Neural progenitor cell (in vitro differentiated cells): ENCODE measurements around the gene GMDS.

Experiments used
- EZH2 ChIP-seq: fragments of 200-600 bp; sonication (generic); IDR thresholded peaks from 2 replicates; pipeline ENCODE4 v1.6.1; 2017; ENCODE audit warnings: antibody characterized with exemption, mild to moderate bottlenecking, moderate library complexity
- TF ChIP-seq, protein P1 (sequence below): fragments of 200-600 bp; sonication (generic); IDR thresholded peaks from 2 replicates; pipeline ENCODE4 v1.5.1; 2017; ENCODE audit warnings: antibody characterized with exemption, mild to moderate bottlenecking

DNA sequence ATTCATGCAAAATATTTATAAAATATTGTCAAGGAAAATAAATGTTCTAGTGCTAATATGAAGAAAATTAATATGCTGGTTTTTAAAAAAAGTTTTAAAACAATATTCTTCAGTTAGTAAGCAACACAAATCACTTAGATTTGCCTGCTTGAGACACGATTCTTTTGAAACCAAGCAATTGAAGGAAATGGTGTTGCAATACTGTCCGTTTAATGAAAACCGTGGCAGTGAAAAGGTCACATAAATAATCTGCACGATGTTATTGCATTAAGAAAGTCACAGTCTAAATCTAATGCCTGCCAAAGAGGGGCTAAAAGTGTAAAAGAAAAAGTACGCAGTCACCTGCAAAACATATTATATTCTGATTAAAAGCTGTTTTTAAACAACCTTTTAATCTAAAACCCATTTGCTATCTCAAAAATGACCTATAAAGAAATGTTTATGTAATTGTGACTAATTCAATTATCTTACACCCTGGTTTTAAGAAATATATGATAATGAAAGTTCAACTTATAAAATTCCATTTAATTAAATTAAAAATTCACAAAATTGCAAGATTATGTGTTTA lies 143.0 kb downstream of the GMDS start:
- TF ChIP-seq, protein P1, sequence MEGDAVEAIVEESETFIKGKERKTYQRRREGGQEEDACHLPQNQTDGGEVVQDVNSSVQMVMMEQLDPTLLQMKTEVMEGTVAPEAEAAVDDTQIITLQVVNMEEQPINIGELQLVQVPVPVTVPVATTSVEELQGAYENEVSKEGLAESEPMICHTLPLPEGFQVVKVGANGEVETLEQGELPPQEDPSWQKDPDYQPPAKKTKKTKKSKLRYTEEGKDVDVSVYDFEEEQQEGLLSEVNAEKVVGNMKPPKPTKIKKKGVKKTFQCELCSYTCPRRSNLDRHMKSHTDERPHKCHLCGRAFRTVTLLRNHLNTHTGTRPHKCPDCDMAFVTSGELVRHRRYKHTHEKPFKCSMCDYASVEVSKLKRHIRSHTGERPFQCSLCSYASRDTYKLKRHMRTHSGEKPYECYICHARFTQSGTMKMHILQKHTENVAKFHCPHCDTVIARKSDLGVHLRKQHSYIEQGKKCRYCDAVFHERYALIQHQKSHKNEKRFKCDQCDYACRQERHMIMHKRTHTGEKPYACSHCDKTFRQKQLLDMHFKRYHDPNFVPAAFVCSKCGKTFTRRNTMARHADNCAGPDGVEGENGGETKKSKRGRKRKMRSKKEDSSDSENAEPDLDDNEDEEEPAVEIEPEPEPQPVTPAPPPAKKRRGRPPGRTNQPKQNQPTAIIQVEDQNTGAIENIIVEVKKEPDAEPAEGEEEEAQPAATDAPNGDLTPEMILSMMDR = no peak
- no peak for TF ChIP-seq EZH2
